Memory B cell (primary cell): ENCODE data around the gene DPYSL3.

Source experiments
- ATAC-seq: fragments of 150-1000 bp; cut with Tn5 transposase; 2 replicates; pipeline ENCODE4 v1.10.0; 2021; ENCODE audit warnings: low read depth, mild to moderate bottlenecking, moderate library complexity
- DNase-seq, 2 donors: peaks; one replicate each; pipeline ENCODE4 v3.0.0; 2022; ENCODE audit warnings: low spot score in 2 of 2
- H3K27ac Mint-ChIP-seq: one replicate; pipeline ENCODE4 v1.8.0; 2022; ENCODE audit warnings: mild to moderate bottlenecking, moderate library complexity, mixed read lengths
- H3K27me3 Mint-ChIP-seq: one replicate; pipeline ENCODE4 v1.8.0; 2022; ENCODE audit warnings: mixed read lengths
- H3K36me3 Mint-ChIP-seq: one replicate; pipeline ENCODE4 v1.8.0; 2022; ENCODE audit warnings: mild to moderate bottlenecking, mixed read lengths
- H3K4me1 Mint-ChIP-seq: one replicate; pipeline ENCODE4 v1.8.0; 2022; ENCODE audit warnings: mixed read lengths
- H3K4me3 Mint-ChIP-seq: one replicate; pipeline ENCODE4 v1.8.0; 2022; ENCODE audit warnings: mild to moderate bottlenecking, moderate library complexity, mixed read lengths
- H3K9me3 Mint-ChIP-seq: one replicate; pipeline ENCODE4 v1.8.0; 2022; ENCODE audit warnings: mixed read lengths

The DPYSL3 gene

GRCh38 chr5:147426640-147427327, 83.1 kb downstream of the DPYSL3 start:
- DNase-seq (no peak), ATAC-seq (no peak)
- H3K4me3 Mint-ChIP-seq: no peak overlapping the region

GRCh38 chr5:147418613-147419012, 91.3 kb downstream of the DPYSL3 start:
- no peaks in the 10 kb centered on the region for H3K36me3 Mint-ChIP-seq
- no peak for ATAC-seq
- no peak overlapping the region for H3K27ac Mint-ChIP-seq
- H3K4me3 Mint-ChIP-seq: no peak overlapping the region
- DNase-seq: no peak
- H3K9me3 Mint-ChIP-seq: peaks cover 2% of the 10 kb centered on the region
- no peaks in the 10 kb centered on the region for H3K4me1 Mint-ChIP-seq
- no peaks in the 10 kb centered on the region for H3K27me3 Mint-ChIP-seq

More at GRCh38 chr5:147426640-147427327, 83.1 kb downstream of the DPYSL3 start:
- Mint-ChIP-seq H3K9me3 (peaks cover 1% of the 10 kb centered on the region), H3K36me3 (no peaks in the 10 kb centered on the region), H3K4me1 (no peaks in the 10 kb centered on the region), H3K27ac (no peak overlapping the region), H3K27me3 (peaks cover 1% of the 10 kb centered on the region)

GRCh38 chr5:147417135-147417813, 92.6 kb downstream of the DPYSL3 start:
- ATAC-seq: no peak
- H3K36me3 Mint-ChIP-seq: no peaks in the 10 kb centered on the region
- H3K4me3 Mint-ChIP-seq: no peak overlapping the region
- H3K4me1 Mint-ChIP-seq: no peaks in the 10 kb centered on the region
- no peak overlapping the region for H3K27ac Mint-ChIP-seq
- DNase-seq: no peak
- no peaks in the 10 kb centered on the region for H3K27me3 Mint-ChIP-seq
- peaks cover 2% of the 10 kb centered on the region for H3K9me3 Mint-ChIP-seq

- H3K9me3 Mint-ChIP-seq: no peaks in the 10 kb centered on the region
- DNase-seq: no peak
- no peak overlapping the region for H3K4me3 Mint-ChIP-seq
- H3K27me3 Mint-ChIP-seq: no peaks in the 10 kb centered on the region
- no peaks in the 10 kb centered on the region for H3K36me3 Mint-ChIP-seq
- no peak for ATAC-seq
- no peaks in the 10 kb centered on the region for H3K4me1 Mint-ChIP-seq
- no peak overlapping the region for H3K27ac Mint-ChIP-seq
Observed at GRCh38 chr5:147415651-147416050, 94.2 kb downstream of the DPYSL3 start.

GRCh38 chr5:147413266-147413665, 96.6 kb downstream of the DPYSL3 start:
- no peak for DNase-seq
- H3K27ac Mint-ChIP-seq: no peak overlapping the region
- H3K4me3 Mint-ChIP-seq: no peak overlapping the region
- ATAC-seq: no peak
- no peaks in the 10 kb centered on the region for H3K27me3 Mint-ChIP-seq
- H3K9me3 Mint-ChIP-seq: no peaks in the 10 kb centered on the region
- no peaks in the 10 kb centered on the region for H3K36me3 Mint-ChIP-seq
- H3K4me1 Mint-ChIP-seq: no peaks in the 10 kb centered on the region

- Mint-ChIP-seq H3K4me1 (no peaks in the 10 kb centered on the region), H3K27ac (no peak overlapping the region), H3K4me3 (no peak overlapping the region), H3K27me3 (no peaks in the 10 kb centered on the region), H3K9me3 (no peaks in the 10 kb centered on the region), H3K36me3 (no peaks in the 10 kb centered on the region)
- DNase-seq: no peak
- no peak for ATAC-seq
Observed at GRCh38 chr5:147412561-147412960, 97.3 kb downstream of the DPYSL3 start.

GRCh38 chr5:147411359-147412319, 98.2 kb downstream of the DPYSL3 start:
- Mint-ChIP-seq H3K4me1 (no peaks in the 10 kb centered on the region), H3K27ac (no peak overlapping the region), H3K36me3 (no peaks in the 10 kb centered on the region), H3K27me3 (no peaks in the 10 kb centered on the region), H3K4me3 (no peak overlapping the region), H3K9me3 (no peaks in the 10 kb centered on the region)
- ATAC-seq (no peak), DNase-seq (no peak)

GRCh38 chr5:147410496-147411358, 99.1 kb downstream of the DPYSL3 start:
- Mint-ChIP-seq H3K4me3 (no peak overlapping the region), H3K27ac (no peak overlapping the region), H3K36me3 (no peaks in the 10 kb centered on the region), H3K9me3 (no peaks in the 10 kb centered on the region), H3K4me1 (no peaks in the 10 kb centered on the region), H3K27me3 (no peaks in the 10 kb centered on the region)
- ATAC-seq: no peak
- DNase-seq: no peak

GRCh38 chr5:147408980-147409379, 100.9 kb downstream of the DPYSL3 start:
- H3K4me3 Mint-ChIP-seq: no peak overlapping the region
- no peak overlapping the region for H3K27ac Mint-ChIP-seq
- H3K36me3 Mint-ChIP-seq: no peaks in the 10 kb centered on the region
- H3K9me3 Mint-ChIP-seq: no peaks in the 10 kb centered on the region
- H3K27me3 Mint-ChIP-seq: peaks cover 1% of the 10 kb centered on the region
- H3K4me1 Mint-ChIP-seq: no peaks in the 10 kb centered on the region
- ATAC-seq (no peak), DNase-seq (no peak)

- Mint-ChIP-seq H3K4me1 (no peaks in the 10 kb centered on the region), H3K27ac (no peak overlapping the region), H3K9me3 (no peaks in the 10 kb centered on the region), H3K36me3 (no peaks in the 10 kb centered on the region), H3K4me3 (no peak overlapping the region), H3K27me3 (peaks cover 1% of the 10 kb centered on the region)
- DNase-seq (no peak), ATAC-seq (no peak)
Observed at GRCh38 chr5:147407094-147407681, 102.7 kb downstream of the DPYSL3 start.

- no peaks in the 10 kb centered on the region for H3K9me3 Mint-ChIP-seq
- no peaks in the 10 kb centered on the region for H3K36me3 Mint-ChIP-seq
- peaks cover 1% of the 10 kb centered on the region for H3K27me3 Mint-ChIP-seq
- H3K27ac Mint-ChIP-seq: no peak overlapping the region
- no peak for ATAC-seq
- no peaks in the 10 kb centered on the region for H3K4me1 Mint-ChIP-seq
- H3K4me3 Mint-ChIP-seq: no peak overlapping the region
- DNase-seq: no peak
Observed at GRCh38 chr5:147406636-147407035, 103.2 kb downstream of the DPYSL3 start.

GRCh38 chr5:147404706-147405105, 105.2 kb downstream of the DPYSL3 start:
- no peaks in the 10 kb centered on the region for H3K4me1 Mint-ChIP-seq
- ATAC-seq (no peak), DNase-seq (no peak)
- no peak overlapping the region for H3K4me3 Mint-ChIP-seq
- no peaks in the 10 kb centered on the region for H3K36me3 Mint-ChIP-seq
- H3K27ac Mint-ChIP-seq: no peak overlapping the region
- peaks cover 1% of the 10 kb centered on the region for H3K27me3 Mint-ChIP-seq
- H3K9me3 Mint-ChIP-seq: no peaks in the 10 kb centered on the region
